ENCODE measurements around the gene SELENOP. TPM values are rescaled to one million over a fixed set of nuclear protein-coding genes. Genes with fewer than 3 reads are reported as not detected.

SELENOP gene
- total and polyA plus RNA-seq, 2 of the 13 experiments (the other 11 are each of a cell fraction or from before 2014, with no cell fraction given), result 1,895 to 2,083 TPM

- 23% methylated on average over 2 of the region's 2 CpGs for WGBS (ENCODE audit: low lambda C conversion rate)
- no peak overlapping the region for H2AFZ ChIP-seq (ENCODE audit: low read length)
- H3K27ac ChIP-seq (ENCODE audit: extremely low read length, insufficient read depth, low read length), result peak overlapping the region; percentile 96
- peak; percentile 75 for DNase-seq (ENCODE audit: low spot score)
- peak overlapping the region; percentile 80 for H3K4me2 ChIP-seq (ENCODE audit: low read depth, low read length)
- intact Hi-C loops (cut with micrococcal nuclease; ENCODE audit: unreplicated experiment), result loop anchor here (1.0 kb wide), 1 partner anchor 81 kb away; no protein-coding TSS in a partner anchor
- CTCF ChIA-PET (ENCODE audit: low intra/inter-chr PET ratio, low total read pairs), result interaction anchor here (1.5 to 1.7 kb wide), 2 partner anchors 81 to 82 kb away, joined by 4 to 6 read pairs; no protein-coding TSS in a partner anchor
- in situ Hi-C loops (cut with HindIII; ENCODE audit: extremely low pct_ligation_motif_present, low pct_unique_long_range_greater_than_20kb), result loop anchor here (10.0 to 25.0 kb wide), 2 partner anchors 77 to 204 kb away; no protein-coding TSS in a partner anchor
- H3K9ac ChIP-seq (ENCODE audit: insufficient read depth, low read depth, low read length), result peak overlapping the region; percentile 99
- no peaks in the 10 kb centered on the region for H3K9me3 ChIP-seq (ENCODE audit: low read length)
- H3K27me3 ChIP-seq (ENCODE audit: control insufficient read depth in 1 of 2, insufficient read depth in 2 of 2, low read length in 2 of 2), result peaks cover 0 to 5% of the 10 kb centered on the region in 2 experiments; a peak in 1 of 5 replicates
- H3K4me1 ChIP-seq (ENCODE audit: insufficient read depth, low read length), result peaks cover 38% of the 10 kb centered on the region
- POLR2A ChIA-PET, result interaction anchor here (0.8 to 7.1 kb wide), 9 partner anchors 7 to 212 kb away, joined by 3 to 263 read pairs (median 8); no protein-coding TSS in a partner anchor
- ATAC-seq, result peak; percentile 73
- no TSS peak for BruUV-seq (replicated peaks)
- H3K4me3 ChIP-seq (replicated peaks in 1 of 3; ENCODE audit: insufficient read depth in 1 of 3, low read depth in 2 of 3, low read length in 3 of 3), result peak overlapping the region; percentile 72 to 100 (median 84)
- peaks cover 65% of the 10 kb centered on the region for H3K79me2 ChIP-seq (ENCODE audit: insufficient read depth, low read length)
- no peak for FAIRE-seq
- H4K20me1 ChIP-seq (ENCODE audit: insufficient read depth, low read length), result peaks cover 87% of the 10 kb centered on the region
- peaks cover 5 to 58% of the 10 kb centered on the region in 2 experiments for H3K36me3 ChIP-seq (replicated peaks in 1 of 2; ENCODE audit: control insufficient read depth in 1 of 2, insufficient read depth in 2 of 2, low read length in 2 of 2)
- TF ChIP-seq IRF1 (CRISPR knock-in tag; IDR thresholded peaks at IDR 0.05; ENCODE audit: low read depth) (no peak), HNF4A (CRISPR knock-in tag; IDR thresholded peaks at IDR 0.05) (peak; percentile 47), ZNF256 (CRISPR knock-in tag; conservative IDR thresholded peaks at IDR 0.05) (no peak), TP53 (CRISPR knock-in tag; conservative IDR thresholded peaks at IDR 0.05) (no peak), CBX1 (IDR thresholded peaks at IDR 0.05; ENCODE audit: low read depth) (no peak), IRX3 (CRISPR knock-in tag; IDR thresholded peaks at IDR 0.05; ENCODE audit: borderline replicate concordance, low read depth) (no peak), RBM22 (optimal IDR thresholded peaks at IDR 0.05; ENCODE audit: low read length) (peak; percentile 84), REXO4 (CRISPR knock-in tag; IDR thresholded peaks at IDR 0.05; ENCODE audit: borderline replicate concordance) (no peak), GTF2F1 (IDR thresholded peaks at IDR 0.05; ENCODE audit: low read length) (no peak), MYC (CRISPR knock-in tag; IDR thresholded peaks at IDR 0.05; ENCODE audit: borderline replicate concordance) (no peak), RXRB (CRISPR knock-in tag; IDR thresholded peaks at IDR 0.05; ENCODE audit: borderline replicate concordance) (no peak; the same call in 1 of the 2 replicates), POLR2A (IDR thresholded peaks at IDR 0.05; ENCODE audit: insufficient read depth in 1 of 2, low read depth in 2 of 2, low read length in 2 of 2) (peak; percentile 25 to 56; a peak in 2 of 4 replicates), HOXA7 (CRISPR knock-in tag; IDR thresholded peaks at IDR 0.05) (no peak), IRF2 (CRISPR knock-in tag; IDR thresholded peaks at IDR 0.05) (0 out of 2 replicates have a peak, but pooled peaks have one; percentile 21), CREM (IDR thresholded peaks at IDR 0.05) (no peak), CREM (CRISPR knock-in tag; IDR thresholded peaks at IDR 0.05) (no peak), NR0B2 (CRISPR knock-in tag; IDR thresholded peaks at IDR 0.05) (no peak), ZNF704 (CRISPR knock-in tag; IDR thresholded peaks at IDR 0.05; ENCODE audit: borderline replicate concordance) (no peak), BORCS8-MEF2B (CRISPR knock-in tag; IDR thresholded peaks at IDR 0.05) (no peak), ZNF576 (CRISPR knock-in tag; IDR thresholded peaks at IDR 0.05) (no peak), ZNF569 (CRISPR knock-in tag; IDR thresholded peaks at IDR 0.05; ENCODE audit: borderline replicate concordance) (no peak), FOXA1 (IDR thresholded peaks at IDR 0.05) (no peak), FOXA1 (CRISPR knock-in tag; IDR thresholded peaks at IDR 0.05) (0 out of 2 replicates have a peak, but pooled peaks have one; percentile 20), RBFOX2 (IDR thresholded peaks at IDR 0.05; ENCODE audit: low read depth, low read length) (peak; percentile 80)
Observed at GRCh38 chr5:42807722-42808447, 3.8 kb downstream of the SELENOP start.
